ENCODE results near the gene POLE3. TPM values are rescaled to one million over a fixed set of nuclear protein-coding genes. Genes with fewer than 3 reads are reported as not detected.

The POLE3 gene
- total and polyA plus RNA-seq, 9 of the 15 experiments (the other 6 are each of a cell fraction or from before 2014, with no cell fraction given): 52.6 to 179 (median 110) TPM

DNA sequence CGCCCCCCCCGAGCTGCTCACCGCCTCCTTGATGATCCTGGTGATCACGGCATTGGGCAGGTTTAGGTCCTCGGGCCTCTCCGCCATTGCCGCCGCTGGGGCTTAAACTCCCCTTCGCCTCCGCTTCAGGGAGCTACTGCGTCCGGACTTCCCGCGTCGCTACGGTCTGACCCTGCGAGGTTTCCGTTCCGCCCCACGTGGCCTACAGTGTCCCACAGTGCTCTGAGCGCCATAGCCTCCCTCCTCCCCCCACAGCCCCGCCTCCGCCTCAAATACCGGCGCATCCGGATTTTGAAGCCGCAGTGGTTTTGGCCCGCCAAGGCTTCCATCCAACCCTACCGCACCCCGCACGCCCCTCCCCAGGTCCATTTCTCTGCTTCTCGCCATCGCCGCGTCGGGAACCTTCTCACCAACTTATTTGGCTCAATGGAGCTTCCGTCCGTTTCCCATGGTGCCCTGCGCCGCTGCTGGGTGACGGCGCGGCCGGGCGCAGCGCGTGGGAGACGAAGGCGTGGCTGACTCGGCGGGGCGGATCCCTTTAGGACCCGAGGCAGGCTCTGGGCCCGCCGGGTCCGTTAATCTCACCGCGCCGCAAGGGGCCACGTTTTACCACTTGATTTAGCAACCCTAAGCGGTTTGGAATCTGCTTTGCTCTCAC, at the start of gene POLE3, which contains the start of gene C9orf43 (continued):
- 0 out of 2 replicates have a peak, but pooled peaks have one; percentile 20 for TF ChIP-seq BRD4 (IDR thresholded peaks at IDR 0.05)
- TF ChIP-seq, protein P1, sequence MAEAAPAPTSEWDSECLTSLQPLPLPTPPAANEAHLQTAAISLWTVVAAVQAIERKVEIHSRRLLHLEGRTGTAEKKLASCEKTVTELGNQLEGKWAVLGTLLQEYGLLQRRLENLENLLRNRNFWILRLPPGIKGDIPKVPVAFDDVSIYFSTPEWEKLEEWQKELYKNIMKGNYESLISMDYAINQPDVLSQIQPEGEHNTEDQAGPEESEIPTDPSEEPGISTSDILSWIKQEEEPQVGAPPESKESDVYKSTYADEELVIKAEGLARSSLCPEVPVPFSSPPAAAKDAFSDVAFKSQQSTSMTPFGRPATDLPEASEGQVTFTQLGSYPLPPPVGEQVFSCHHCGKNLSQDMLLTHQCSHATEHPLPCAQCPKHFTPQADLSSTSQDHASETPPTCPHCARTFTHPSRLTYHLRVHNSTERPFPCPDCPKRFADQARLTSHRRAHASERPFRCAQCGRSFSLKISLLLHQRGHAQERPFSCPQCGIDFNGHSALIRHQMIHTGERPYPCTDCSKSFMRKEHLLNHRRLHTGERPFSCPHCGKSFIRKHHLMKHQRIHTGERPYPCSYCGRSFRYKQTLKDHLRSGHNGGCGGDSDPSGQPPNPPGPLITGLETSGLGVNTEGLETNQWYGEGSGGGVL (CRISPR knock-in tag; IDR thresholded peaks at IDR 0.05): no peak
- TF ChIP-seq ZNF695 (CRISPR knock-in tag; IDR thresholded peaks at IDR 0.05): no peak
- TF ChIP-seq TCF3 (CRISPR knock-in tag; IDR thresholded peaks at IDR 0.05): no peak; the same call in 1 of the 2 replicates
- TF ChIP-seq ZKSCAN8 (CRISPR knock-in tag; IDR thresholded peaks at IDR 0.05): no peak
- TF ChIP-seq CBX2 (IDR thresholded peaks at IDR 0.05; ENCODE audit: insufficient read depth, low read length, poor library complexity, severe bottlenecking): no peak
- TF ChIP-seq, protein P2, sequence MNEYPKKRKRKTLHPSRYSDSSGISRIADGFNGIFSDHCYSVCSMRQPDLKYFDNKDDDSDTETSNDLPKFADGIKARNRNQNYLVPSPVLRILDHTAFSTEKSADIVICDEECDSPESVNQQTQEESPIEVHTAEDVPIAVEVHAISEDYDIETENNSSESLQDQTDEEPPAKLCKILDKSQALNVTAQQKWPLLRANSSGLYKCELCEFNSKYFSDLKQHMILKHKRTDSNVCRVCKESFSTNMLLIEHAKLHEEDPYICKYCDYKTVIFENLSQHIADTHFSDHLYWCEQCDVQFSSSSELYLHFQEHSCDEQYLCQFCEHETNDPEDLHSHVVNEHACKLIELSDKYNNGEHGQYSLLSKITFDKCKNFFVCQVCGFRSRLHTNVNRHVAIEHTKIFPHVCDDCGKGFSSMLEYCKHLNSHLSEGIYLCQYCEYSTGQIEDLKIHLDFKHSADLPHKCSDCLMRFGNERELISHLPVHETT (CRISPR knock-in tag; conservative IDR thresholded peaks at IDR 0.05 in 1 of 2, IDR thresholded peaks at IDR 0.05 in 1 of 2): peak in 1 of 2 experiments; percentile 93; a peak in 2 of 4 replicates
- peak; percentile 23 for TF ChIP-seq BRD9 (IDR thresholded peaks at IDR 0.05; ENCODE audit: low read depth, partially characterized antibody)
- TF ChIP-seq YY1 (IDR thresholded peaks at IDR 0.05; ENCODE audit: borderline replicate concordance in 1 of 3, control insufficient read depth in 1 of 3, extremely low read depth in 1 of 3, insufficient read depth in 3 of 3, insufficient read length in 1 of 3, insufficient replicate concordance in 2 of 3, low read depth in 1 of 3, low read length in 2 of 3): peak; percentile 58 to 87 (median 79)
- no peak for TF ChIP-seq ZNF75A (CRISPR knock-in tag; IDR thresholded peaks at IDR 0.05)
- TF ChIP-seq RBM15 (IDR thresholded peaks at IDR 0.05; ENCODE audit: insufficient read depth, low read length): no peak
- TF ChIP-seq PPARD (CRISPR knock-in tag; IDR thresholded peaks at IDR 0.05): no peak
- peak; percentile 94 for TF ChIP-seq KLF13 (tag; IDR thresholded peaks at IDR 0.05; ENCODE audit: borderline replicate concordance, low read depth)
- TF ChIP-seq, protein P3, sequence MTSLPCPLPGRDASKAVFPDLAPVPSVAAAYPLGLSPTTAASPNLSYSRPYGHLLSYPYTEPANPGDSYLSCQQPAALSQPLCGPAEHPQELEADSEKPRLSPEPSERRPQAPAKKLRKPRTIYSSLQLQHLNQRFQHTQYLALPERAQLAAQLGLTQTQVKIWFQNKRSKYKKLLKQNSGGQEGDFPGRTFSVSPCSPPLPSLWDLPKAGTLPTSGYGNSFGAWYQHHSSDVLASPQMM (CRISPR knock-in tag; IDR thresholded peaks at IDR 0.05): no peak
- TF ChIP-seq PHB (CRISPR knock-in tag; IDR thresholded peaks at IDR 0.05): no peak
- no peak for TF ChIP-seq ZNF584 (CRISPR knock-in tag; IDR thresholded peaks at IDR 0.05; ENCODE audit: low read depth)
- no peak for TF ChIP-seq TSC22D4 (tag; IDR thresholded peaks at IDR 0.05)
- TF ChIP-seq, protein P4, sequence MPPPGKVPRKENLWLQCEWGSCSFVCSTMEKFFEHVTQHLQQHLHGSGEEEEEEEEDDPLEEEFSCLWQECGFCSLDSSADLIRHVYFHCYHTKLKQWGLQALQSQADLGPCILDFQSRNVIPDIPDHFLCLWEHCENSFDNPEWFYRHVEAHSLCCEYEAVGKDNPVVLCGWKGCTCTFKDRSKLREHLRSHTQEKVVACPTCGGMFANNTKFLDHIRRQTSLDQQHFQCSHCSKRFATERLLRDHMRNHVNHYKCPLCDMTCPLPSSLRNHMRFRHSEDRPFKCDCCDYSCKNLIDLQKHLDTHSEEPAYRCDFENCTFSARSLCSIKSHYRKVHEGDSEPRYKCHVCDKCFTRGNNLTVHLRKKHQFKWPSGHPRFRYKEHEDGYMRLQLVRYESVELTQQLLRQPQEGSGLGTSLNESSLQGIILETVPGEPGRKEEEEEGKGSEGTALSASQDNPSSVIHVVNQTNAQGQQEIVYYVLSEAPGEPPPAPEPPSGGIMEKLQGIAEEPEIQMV (tag; conservative IDR thresholded peaks at IDR 0.05; ENCODE audit: low read depth): no peak
- no peak for TF ChIP-seq ZNF699 (CRISPR knock-in tag; IDR thresholded peaks at IDR 0.05; ENCODE audit: insufficient replicate concordance)
